Right lobe of liver (tissue), 6 donors: ENCODE measurements around the gene ADARB2. TPM values are rescaled to one million over a fixed set of nuclear protein-coding genes. Genes with fewer than 3 reads are reported as not detected.

ENCODE experiments used
- ATAC-seq, 4 donors: fragments of 200-7000 bp; cut with Tn5 transposase; one replicate each; pipeline ENCODE4 v1.9.1; 2020; ENCODE audit warnings: mild to moderate bottlenecking in 4 of 4, moderate library complexity in 4 of 4
- DNase-seq, 3 donors: peaks; one replicate each; pipeline ENCODE4 v3.0.0-alpha.2; 2020
- H3K27ac ChIP-seq, 3 donors: fragments of 200-600 bp; one replicate each; pipeline ENCODE4 v1.8.0; 2022
- H3K27me3 ChIP-seq, 2 donors: fragments of 200-600 bp; one replicate each; pipeline ENCODE4 v1.8.0; 2022
- H3K36me3 ChIP-seq, 4 donors: fragments of 200-600 bp; sonication (generic) in 1 of 4; one replicate each; pipeline versions ENCODE4 v1.5.1 to v1.8.0; 2017 to 2022; ENCODE audit warnings: control low read depth in 1 of 4
- H3K4me1 ChIP-seq, 4 donors: fragments of 200-600 bp; sonication (generic) in 1 of 4; one replicate each; pipeline versions ENCODE4 v1.5.1 to v1.8.0; 2017 to 2022; ENCODE audit warnings: control low read depth in 1 of 4
- H3K4me3 ChIP-seq, 3 donors: fragments of 200-600 bp; one replicate each; pipeline ENCODE4 v1.8.0; 2022
- H3K9me3 ChIP-seq, 4 donors: fragments of 200-600 bp; sonication (generic) in 1 of 4; one replicate each; pipeline versions ENCODE4 v1.5.1 to v1.8.0; 2017 to 2022; ENCODE audit warnings: control low read depth in 1 of 4
- CTCF ChIP-seq, 4 donors: fragments of 200-600 bp in 3 of 4; fragments of 450-650 bp in 1 of 4; IDR thresholded peaks; one replicate each; pipeline versions ENCODE4 v1.5.1 to v1.8.0; 2016 to 2022; ENCODE audit warnings: antibody characterized with exemption in 4 of 4, mild to moderate bottlenecking in 2 of 4
- POLR2A ChIP-seq: fragments of 450-650 bp; IDR thresholded peaks from one replicate; pipeline ENCODE4 v1.6.1; 2017; ENCODE audit warnings: antibody characterized with exemption, mild to moderate bottlenecking
- WGBS: methylation state at CpG from one replicate; pipeline ENCODE4 v1.1.6; 2018; ENCODE audit warnings: low coverage, low lambda C conversion rate; ENCODE audit not compliant: insufficient coverage; ENCODE audit errors: missing lambda C conversion rate; 5-methylcytosine and 5-hydroxymethylcytosine counted together
- intact Hi-C, 2 donors: fragments of 100-400 bp; cut with DNase I; formaldehyde crosslinking; loops; one replicate each; pipeline versions ENCODE4 v1.11.2 to v1.14.1; 2022
- total RNA-seq, 6 experiments: library from RNA; depleted of rRNA in 2 of 6; stranded (reverse); fragments of >200 nt in 2 of 6; fragmentation: NEBNext Ultra II Directional in 3 of 6; extraction: Animal tissue kit (Norgen Biotek cat#: 25700) in 3 of 6; gene quantifications; one replicate each; pipeline versions ENCODE4 v1.1.0 to v1.2.4, GENCODE V29; 2016 to 2023
- donor health status: DM: no; HTN: yes; CAD: no.
- donor health status: DM: no; HTN: no; CAD: no.
- donor health status: DM: no; HTN: no; CAD: no.
- donor health status: DM: no; HTN: yes; CAD: no.
- donor health status: DM: no; HTN: yes; CAD: no.

Gene ADARB2
- total RNA-seq, 6 experiments from 2014 or later = 0.07 to 0.68 (median 0.42) TPM

GRCh38 chr10:1659221-1659791 lies 78.0 kb downstream of the ADARB2 start:
- no peak overlapping the region for H3K4me3 ChIP-seq
- no peak overlapping the region for H3K27ac ChIP-seq
- peak in 1 of 3 donors; percentile 27 for DNase-seq
- H3K9me3 ChIP-seq = no peaks in the 10 kb centered on the region
- 69% methylated on average over 10 of the region's 21 CpGs for WGBS
- H3K4me1 ChIP-seq = no peaks in the 10 kb centered on the region
- no peak for ATAC-seq
- no peaks in the 10 kb centered on the region for H3K36me3 ChIP-seq
- no peaks in the 10 kb centered on the region for H3K27me3 ChIP-seq
- intact Hi-C loops = no loop called here
- TF ChIP-seq CTCF (IDR thresholded peaks at IDR 0.05) = no peak
- no peak for TF ChIP-seq POLR2A

- intact Hi-C loops = no loop called here
- DNase-seq = peak in 1 of 3 donors; percentile 12
- no peaks in the 10 kb centered on the region for H3K4me1 ChIP-seq
- H3K27me3 ChIP-seq = no peaks in the 10 kb centered on the region
- H3K27ac ChIP-seq = no peak overlapping the region
- no peaks in the 10 kb centered on the region for H3K36me3 ChIP-seq
- 45% methylated on average over 3 of the region's 6 CpGs for WGBS
- H3K9me3 ChIP-seq = no peaks in the 10 kb centered on the region
- no peak overlapping the region for H3K4me3 ChIP-seq
- TF ChIP-seq POLR2A (no peak), CTCF (IDR thresholded peaks at IDR 0.05) (no peak)
- ATAC-seq = no peak
These were observed 78.7 kb downstream of the ADARB2 start for GRCh38 chr10:1658658-1659057.

- WGBS = 44% methylated on average over 7 of the region's 7 CpGs
- Histone ChIP-seq H3K27me3 (no peaks in the 10 kb centered on the region), H3K9me3 (no peaks in the 10 kb centered on the region), H3K36me3 (no peaks in the 10 kb centered on the region), H3K4me3 (no peak overlapping the region), H3K27ac (no peak overlapping the region), H3K4me1 (no peaks in the 10 kb centered on the region)
- intact Hi-C loops = no loop called here
- DNase-seq (peak in 1 of 3 donors; percentile 16), ATAC-seq (no peak)
- TF ChIP-seq CTCF (IDR thresholded peaks at IDR 0.05) (no peak), POLR2A (no peak)
These were observed 79.8 kb downstream of the ADARB2 start for GRCh38 chr10:1657479-1657878.

GRCh38 chr10:1655367-1655766 lies 82.0 kb downstream of the ADARB2 start:
- H3K4me1 ChIP-seq = no peaks in the 10 kb centered on the region
- H3K4me3 ChIP-seq = no peak overlapping the region
- ATAC-seq = peak in 2 of 4 donors; percentile 41 to 62
- intact Hi-C loops = no loop called here
- no peak for TF ChIP-seq CTCF (IDR thresholded peaks at IDR 0.05)
- H3K27ac ChIP-seq = no peak overlapping the region
- no peak for DNase-seq
- WGBS = 27% methylated on average over 3 of the region's 3 CpGs
- no peaks in the 10 kb centered on the region for H3K36me3 ChIP-seq
- H3K27me3 ChIP-seq = no peaks in the 10 kb centered on the region
- H3K9me3 ChIP-seq = no peaks in the 10 kb centered on the region
